Natural killer cell (primary cell): ENCODE data around the gene NFATC2IP. TPM values are rescaled to one million over a fixed set of nuclear protein-coding genes. Genes with fewer than 3 reads are reported as not detected.
A peak's percentile ranks its signal among the peaks of the same experiment; 100 is the strongest.

Experiments used
- ATAC-seq, 3 donors: fragments of 150-1000 bp in 2 of 3; fragments of 200-7000 bp in 1 of 3; cut with Tn5 transposase; 1 replicate in 1 of 3; 2 replicates in 2 of 3; pipeline ENCODE4 v1.10.0; 2021; ENCODE audit warnings: mild to moderate bottlenecking in 2 of 3, moderate library complexity in 2 of 3
- DNase-seq, 2 donors: peaks; one replicate each; pipeline versions ENCODE4 v3.0.0 to v3.0.0-alpha.2; 2013 to 2021; ENCODE audit warnings: mixed read lengths in 1 of 2
- H3K27ac ChIP-seq: one replicate; pipeline ENCODE4 v1.5.1; 2013; ENCODE audit warnings: mild to moderate bottlenecking, low read length
- H3K27me3 ChIP-seq: one replicate; pipeline ENCODE4 v1.6.1; 2013; ENCODE audit warnings: low read length; ENCODE audit not compliant: control insufficient read depth, insufficient read depth
- H3K36me3 ChIP-seq: one replicate; pipeline ENCODE4 v1.6.1; 2013; ENCODE audit warnings: low read length; ENCODE audit not compliant: control insufficient read depth, insufficient read depth
- H3K4me1 ChIP-seq: one replicate; pipeline ENCODE4 v1.6.1; 2013; ENCODE audit warnings: low read length; ENCODE audit not compliant: control insufficient read depth, insufficient read depth
- H3K4me3 ChIP-seq: one replicate; pipeline ENCODE4 v1.5.1; 2013; ENCODE audit warnings: low read length
- H3K9me3 ChIP-seq: one replicate; pipeline ENCODE4 v1.6.1; 2013; ENCODE audit warnings: low read length; ENCODE audit not compliant: control insufficient read depth, insufficient read depth
- H3K27ac Mint-ChIP-seq, 2 donors: one replicate each; pipeline ENCODE4 v1.8.0; 2022; ENCODE audit warnings: mild to moderate bottlenecking in 2 of 2, mixed read lengths in 2 of 2, moderate library complexity in 1 of 2
- H3K27me3 Mint-ChIP-seq, 2 donors: one replicate each; pipeline ENCODE4 v1.8.0; 2022; ENCODE audit warnings: low read depth in 2 of 2, mixed read lengths in 2 of 2
- H3K36me3 Mint-ChIP-seq: one replicate; pipeline ENCODE4 v1.8.0; 2022; ENCODE audit warnings: mixed read lengths
- H3K4me1 Mint-ChIP-seq, 2 donors: one replicate each; pipeline ENCODE4 v1.8.0; 2022; ENCODE audit warnings: mixed read lengths in 2 of 2
- H3K4me3 Mint-ChIP-seq: one replicate; pipeline ENCODE4 v1.8.0; 2022; ENCODE audit warnings: mild to moderate bottlenecking, moderate library complexity, mixed read lengths
- H3K9me3 Mint-ChIP-seq, 2 donors: one replicate each; pipeline ENCODE4 v1.8.0; 2022; ENCODE audit warnings: mixed read lengths in 2 of 2
- CTCF ChIP-seq: fragments of 200-600 bp; IDR thresholded peaks from one replicate; pipeline ENCODE4 v1.8.0; 2022; ENCODE audit warnings: antibody characterized with exemption
- WGBS: methylation state at CpG from one replicate; pipeline ENCODE4 v1.1.7; 2013; ENCODE audit warnings: missing lambda C conversion rate; ENCODE audit not compliant: insufficient coverage; 5-methylcytosine and 5-hydroxymethylcytosine counted together
- intact Hi-C: fragments of 100-400 bp; cut with micrococcal nuclease; formaldehyde crosslinking; loops from one replicate; pipeline ENCODE4 v1.14.2; 2022
- total RNA-seq, 4 donors: library from RNA; stranded (reverse); fragments of 120-200 nt in 1 of 4; gene quantifications; one replicate each; pipeline versions ENCODE4 v1.2.3 to v1.2.4, GENCODE V29; 2013 to 2022

The NFATC2IP gene
- total RNA-seq, 3 donors from 2014 or later (not counting 1 experiment from before 2014, with no cell fraction given), result 87.1 to 132 (median 108) TPM

- peaks cover 3% of the 10 kb centered on the region for H3K9me3 ChIP-seq
- no peak overlapping the region for H3K27ac ChIP-seq
- ATAC-seq, result no peak
- Mint-ChIP-seq H3K36me3 (no peaks in the 10 kb centered on the region), H3K27ac (no peak overlapping the region), H3K4me3 (no peak overlapping the region), H3K27me3 (no peaks in the 10 kb centered on the region), H3K9me3 (no peaks in the 10 kb centered on the region), H3K4me1 (peaks cover 37 to 54% of the 10 kb centered on the region in 2 donors)
- H3K27me3 ChIP-seq, result no peaks in the 10 kb centered on the region
- WGBS, result 96% methylated on average over 7 of the region's 7 CpGs
- no peak overlapping the region for H3K4me3 ChIP-seq
- DNase-seq, result no peak
- intact Hi-C loops, result no loop called here
- H3K36me3 ChIP-seq, result peaks cover 29% of the 10 kb centered on the region
- no peak for TF ChIP-seq CTCF
- peaks cover 37% of the 10 kb centered on the region for H3K4me1 ChIP-seq
Measured at GRCh38 chr16:28980929-28981328, 30.2 kb downstream of the NFATC2IP start.

- Histone ChIP-seq H3K4me1 (peaks cover 43% of the 10 kb centered on the region), H3K36me3 (peaks cover 32% of the 10 kb centered on the region), H3K4me3 (no peak overlapping the region), H3K27me3 (no peaks in the 10 kb centered on the region), H3K27ac (no peak overlapping the region), H3K9me3 (peaks cover 3% of the 10 kb centered on the region)
- DNase-seq, result peak in 1 of 2 donors; percentile 48
- intact Hi-C loops, result no loop called here
- ATAC-seq, result no peak
- no peak overlapping the region for H3K4me3 Mint-ChIP-seq
- H3K27me3 Mint-ChIP-seq, result no peaks in the 10 kb centered on the region
- H3K4me1 Mint-ChIP-seq, result peaks cover 31 to 54% of the 10 kb centered on the region in 2 donors
- TF ChIP-seq CTCF, result no peak
- H3K9me3 Mint-ChIP-seq, result no peaks in the 10 kb centered on the region
- H3K36me3 Mint-ChIP-seq, result no peaks in the 10 kb centered on the region
- no peak overlapping the region for H3K27ac Mint-ChIP-seq
- WGBS, result 88% methylated on average over 11 of the region's 12 CpGs
Measured at GRCh38 chr16:28981517-28981916, 30.8 kb downstream of the NFATC2IP start.

- no peak for DNase-seq
- H3K4me1 Mint-ChIP-seq, result peaks cover 36 to 56% of the 10 kb centered on the region in 2 donors
- H3K4me3 Mint-ChIP-seq, result peak overlapping the region; percentile 9
- ATAC-seq, result no peak
- H3K4me3 ChIP-seq, result no peak overlapping the region
- H3K9me3 ChIP-seq, result peaks cover 3% of the 10 kb centered on the region
- H3K36me3 ChIP-seq, result peaks cover 38% of the 10 kb centered on the region
- no peaks in the 10 kb centered on the region for H3K27me3 ChIP-seq
- H3K27ac ChIP-seq, result no peak overlapping the region
- H3K4me1 ChIP-seq, result peaks cover 52% of the 10 kb centered on the region
- TF ChIP-seq CTCF, result no peak
- WGBS, result 97% methylated on average over 10 of the region's 10 CpGs
- intact Hi-C loops, result no loop called here
- H3K27me3 Mint-ChIP-seq, result no peaks in the 10 kb centered on the region
- no peak overlapping the region for H3K27ac Mint-ChIP-seq
- no peaks in the 10 kb centered on the region for H3K36me3 Mint-ChIP-seq
- H3K9me3 Mint-ChIP-seq, result peaks cover 0 to 4% of the 10 kb centered on the region in 2 donors
Measured at GRCh38 chr16:28982418-28982817, 31.7 kb downstream of the NFATC2IP start.

- no peak overlapping the region for H3K4me3 ChIP-seq
- Mint-ChIP-seq H3K27ac (peak overlapping the region; percentile 71 to 97), H3K27me3 (no peaks in the 10 kb centered on the region), H3K36me3 (no peaks in the 10 kb centered on the region), H3K9me3 (peaks cover 0 to 5% of the 10 kb centered on the region in 2 donors), H3K4me1 (peaks cover 37 to 59% of the 10 kb centered on the region in 2 donors), H3K4me3 (no peak overlapping the region)
- H3K27ac ChIP-seq, result peak overlapping the region; percentile 83
- H3K36me3 ChIP-seq, result peaks cover 42% of the 10 kb centered on the region
- no peaks in the 10 kb centered on the region for H3K27me3 ChIP-seq
- intact Hi-C loops, result no loop called here
- over 99% methylated on average over 11 of the region's 11 CpGs for WGBS
- no peak for ATAC-seq
- DNase-seq, result no peak
- peaks cover 57% of the 10 kb centered on the region for H3K4me1 ChIP-seq
- TF ChIP-seq CTCF, result no peak
- H3K9me3 ChIP-seq, result peaks cover 3% of the 10 kb centered on the region
Measured at GRCh38 chr16:28982949-28983348, 32.2 kb downstream of the NFATC2IP start.
